Pulmonary artery endothelial cell (primary cell): ENCODE results near the gene CCR5. TPM values are rescaled to one million over a fixed set of nuclear protein-coding genes. Genes with fewer than 3 reads are reported as not detected.

Source experiments
- DNase-seq: peaks from one replicate; pipeline ENCODE4 v3.0.0-alpha.2; 2011; ENCODE audit warnings: low read depth, low spot score
- total RNA-seq: library from RNA; depleted of rRNA; stranded (reverse); fragments of >200 nt; gene quantifications from 2 replicates; pipeline ENCODE4 v1.2.3, GENCODE V29; 2014

CCR5 gene
- total RNA-seq, 1 donor from 2014 or later, result not detected

GRCh38 chr3:46358466-46358865 is 12.3 kb upstream of the CCR5 start:
- DNase-seq, result no peak

- DNase-seq, result no peak
These were observed 10.8 kb upstream of the CCR5 start for GRCh38 chr3:46359733-46360493.

DNA sequence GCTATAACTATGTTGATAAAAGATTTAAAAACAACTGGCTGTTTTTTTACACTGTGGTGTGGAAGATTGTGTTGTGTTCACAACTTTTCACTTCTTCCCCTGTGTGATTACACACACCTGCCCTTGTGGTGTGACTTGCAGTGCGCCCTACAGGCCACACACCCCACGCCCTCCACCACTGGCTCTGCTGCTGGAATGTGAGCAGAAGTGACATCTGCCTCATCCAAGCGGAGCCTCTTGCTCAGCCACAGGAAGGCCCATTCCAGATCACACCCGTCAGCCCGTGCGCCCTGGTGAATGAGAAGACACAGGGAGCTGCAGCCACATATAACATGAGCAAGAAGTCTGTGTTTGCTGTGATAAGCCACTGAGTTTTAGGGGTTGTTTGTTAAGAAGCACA is 9.8 kb upstream of the CCR5 start:
- DNase-seq, result no peak

- no peak for DNase-seq
These were observed 9.1 kb upstream of the CCR5 start for GRCh38 chr3:46361408-46362283.

DNA sequence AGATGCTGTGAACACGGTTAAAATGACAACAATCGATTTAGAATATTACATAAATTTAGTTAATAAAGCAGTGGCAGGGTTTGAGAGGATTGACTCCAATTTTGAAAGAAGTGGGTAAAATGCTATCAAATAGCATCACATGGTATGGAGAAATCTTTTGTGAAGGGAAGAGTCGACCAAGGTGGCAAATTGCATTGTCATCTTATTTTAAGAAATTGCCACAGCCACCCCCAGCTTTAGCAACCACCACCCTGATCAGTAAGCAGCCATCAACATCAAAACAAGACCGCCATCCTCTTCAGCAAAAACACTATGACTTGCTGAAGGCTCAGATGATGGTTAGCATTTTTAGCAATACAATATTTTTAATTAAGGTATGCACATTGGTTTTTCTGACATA is 5.7 kb upstream of the CCR5 start:
- no peak for DNase-seq

DNA sequence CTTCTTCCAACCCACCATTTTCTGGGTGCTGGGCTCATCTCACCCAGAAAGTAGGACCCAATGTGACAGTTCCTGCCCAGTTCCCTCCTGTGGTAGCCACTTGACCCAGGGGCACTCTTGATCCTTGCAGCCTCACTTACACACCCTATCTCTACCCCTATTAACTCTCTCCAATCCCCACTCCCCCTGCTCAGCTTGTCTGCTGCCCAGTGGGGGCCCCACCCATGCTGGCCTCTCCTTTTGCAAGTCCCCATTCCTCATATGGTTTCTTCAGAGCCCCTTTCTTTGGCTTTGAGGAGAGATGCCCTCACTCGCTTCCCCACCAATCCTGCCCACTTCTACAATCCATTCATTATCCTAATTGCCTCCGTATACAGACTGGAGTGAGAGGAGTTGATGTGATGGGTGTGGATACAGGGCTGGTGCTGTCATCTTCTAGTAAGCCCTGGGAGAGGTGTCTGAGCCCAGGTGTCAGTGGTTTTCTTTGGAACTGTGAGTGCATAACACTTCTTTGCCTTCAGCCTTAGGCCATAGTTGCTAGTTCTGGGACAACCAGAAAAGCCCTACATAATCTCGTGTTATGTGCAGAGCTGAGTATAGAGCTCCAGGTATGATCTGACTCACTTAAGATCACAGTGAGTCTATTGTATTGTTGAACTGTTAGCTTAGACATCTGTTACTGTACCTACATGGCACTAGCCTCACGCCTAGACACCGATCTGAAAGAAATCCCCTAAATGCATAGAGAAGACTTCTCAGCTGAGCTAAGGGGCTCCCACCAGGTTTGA is 4.8 kb upstream of the CCR5 start:
- no peak for DNase-seq

DNA sequence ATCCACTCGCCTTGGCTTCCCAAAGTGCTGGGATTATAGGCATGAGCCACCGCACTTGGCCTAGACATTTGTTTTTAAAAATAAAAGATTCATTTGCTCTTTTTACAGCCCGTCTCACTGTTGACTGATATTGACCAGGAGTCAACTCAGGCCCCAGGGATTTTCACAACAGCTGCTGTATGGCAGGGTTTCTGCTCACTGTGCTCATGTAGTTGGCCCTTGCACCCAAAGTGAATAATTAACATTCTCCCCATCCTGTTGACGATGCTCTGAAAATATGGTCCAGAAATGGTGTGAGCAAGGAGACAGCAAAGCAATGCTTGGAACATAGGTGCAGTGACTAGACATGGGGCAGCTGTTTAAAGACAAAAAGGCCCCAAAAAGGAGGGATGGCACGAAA is 2.9 kb upstream of the CCR5 start:
- DNase-seq, result no peak

DNA sequence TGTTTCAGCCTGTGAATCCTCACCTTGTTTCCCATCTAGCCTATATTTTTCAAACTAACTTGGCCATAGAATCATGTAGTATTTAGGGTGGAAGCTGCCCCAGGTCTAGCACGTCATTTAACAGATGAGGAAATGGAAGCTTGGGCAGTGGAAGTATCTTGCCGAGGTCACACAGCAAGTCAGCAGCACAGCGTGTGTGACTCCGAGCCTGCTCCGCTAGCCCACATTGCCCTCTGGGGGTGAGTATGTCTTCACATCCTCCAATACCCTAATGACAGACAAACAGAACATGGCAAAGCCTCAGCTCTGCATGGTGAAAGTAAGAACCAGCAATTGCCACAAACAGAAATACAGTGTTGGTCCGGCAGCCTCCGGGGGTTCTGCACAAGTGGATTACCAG is 2.2 kb upstream of the CCR5 start:
- no peak for DNase-seq

DNA sequence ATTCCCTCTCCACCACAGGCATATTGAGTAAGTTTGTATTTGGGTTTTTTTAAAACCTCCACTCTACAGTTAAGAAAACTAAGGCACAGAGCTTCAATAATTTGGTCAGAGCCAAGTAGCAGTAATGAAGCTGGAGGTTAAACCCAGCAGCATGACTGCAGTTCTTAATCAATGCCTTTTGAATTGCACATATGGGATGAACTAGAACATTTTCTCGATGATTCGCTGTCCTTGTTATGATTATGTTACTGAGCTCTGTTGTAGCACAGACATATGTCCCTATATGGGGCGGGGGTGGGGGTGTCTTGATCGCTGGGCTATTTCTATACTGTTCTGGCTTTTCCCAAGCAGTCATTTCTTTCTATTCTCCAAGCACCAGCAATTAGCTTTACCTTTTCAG is 1.6 kb upstream of the CCR5 start:
- DNase-seq, result no peak

DNA sequence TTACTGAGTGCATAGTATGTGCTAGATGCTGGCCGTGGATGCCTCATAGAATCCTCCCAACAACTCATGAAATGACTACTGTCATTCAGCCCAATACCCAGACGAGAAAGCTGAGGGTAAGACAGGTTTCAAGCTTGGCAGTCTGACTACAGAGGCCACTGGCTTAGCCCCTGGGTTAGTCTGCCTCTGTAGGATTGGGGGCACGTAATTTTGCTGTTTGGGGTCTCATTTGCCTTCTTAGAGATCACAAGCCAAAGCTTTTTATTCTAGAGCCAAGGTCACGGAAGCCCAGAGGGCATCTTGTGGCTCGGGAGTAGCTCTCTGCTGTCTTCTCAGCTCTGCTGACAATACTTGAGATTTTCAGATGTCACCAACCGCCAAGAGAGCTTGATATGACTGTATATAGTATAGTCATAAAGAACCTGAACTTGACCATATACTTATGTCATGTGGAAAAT is 1.0 kb upstream of the CCR5 start:
- no peak for DNase-seq

DNA sequence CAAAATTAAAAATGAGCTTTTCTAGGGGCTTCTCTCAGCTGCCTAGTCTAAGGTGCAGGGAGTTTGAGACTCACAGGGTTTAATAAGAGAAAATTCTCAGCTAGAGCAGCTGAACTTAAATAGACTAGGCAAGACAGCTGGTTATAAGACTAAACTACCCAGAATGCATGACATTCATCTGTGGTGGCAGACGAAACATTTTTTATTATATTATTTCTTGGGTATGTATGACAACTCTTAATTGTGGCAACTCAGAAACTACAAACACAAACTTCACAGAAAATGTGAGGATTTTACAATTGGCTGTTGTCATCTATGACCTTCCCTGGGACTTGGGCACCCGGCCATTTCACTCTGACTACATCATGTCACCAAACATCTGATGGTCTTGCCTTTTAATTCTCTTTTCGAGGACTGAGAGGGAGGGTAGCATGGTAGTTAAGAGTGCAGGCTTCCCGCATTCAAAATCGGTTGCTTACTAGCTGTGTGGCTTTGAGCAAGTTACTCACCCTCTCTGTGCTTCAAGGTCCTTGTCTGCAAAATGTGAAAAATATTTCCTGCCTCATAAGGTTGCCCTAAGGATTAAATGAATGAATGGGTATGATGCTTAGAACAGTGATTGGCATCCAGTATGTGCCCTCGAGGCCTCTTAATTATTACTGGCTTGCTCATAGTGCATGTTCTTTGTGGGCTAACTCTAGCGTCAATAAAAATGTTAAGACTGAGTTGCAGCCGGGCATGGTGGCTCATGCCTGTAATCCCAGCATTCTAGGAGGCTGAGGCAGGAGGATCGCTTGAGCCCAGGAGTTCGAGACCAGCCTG is 984 bp downstream of the CCR5 start:
- no peak for DNase-seq

GRCh38 chr3:46372492-46373359 is 2.0 kb downstream of the CCR5 start:
- no peak for DNase-seq

DNA sequence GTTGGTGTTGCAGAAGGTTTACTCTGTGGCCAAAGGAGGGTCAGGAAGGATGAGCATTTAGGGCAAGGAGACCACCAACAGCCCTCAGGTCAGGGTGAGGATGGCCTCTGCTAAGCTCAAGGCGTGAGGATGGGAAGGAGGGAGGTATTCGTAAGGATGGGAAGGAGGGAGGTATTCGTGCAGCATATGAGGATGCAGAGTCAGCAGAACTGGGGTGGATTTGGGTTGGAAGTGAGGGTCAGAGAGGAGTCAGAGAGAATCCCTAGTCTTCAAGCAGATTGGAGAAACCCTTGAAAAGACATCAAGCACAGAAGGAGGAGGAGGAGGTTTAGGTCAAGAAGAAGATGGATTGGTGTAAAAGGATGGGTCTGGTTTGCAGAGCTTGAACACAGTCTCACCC is 4.0 kb downstream of the CCR5 start:
- no peak for DNase-seq

- no peak for DNase-seq
These were observed 4.5 kb downstream of the CCR5 start for GRCh38 chr3:46375218-46375617.

DNA sequence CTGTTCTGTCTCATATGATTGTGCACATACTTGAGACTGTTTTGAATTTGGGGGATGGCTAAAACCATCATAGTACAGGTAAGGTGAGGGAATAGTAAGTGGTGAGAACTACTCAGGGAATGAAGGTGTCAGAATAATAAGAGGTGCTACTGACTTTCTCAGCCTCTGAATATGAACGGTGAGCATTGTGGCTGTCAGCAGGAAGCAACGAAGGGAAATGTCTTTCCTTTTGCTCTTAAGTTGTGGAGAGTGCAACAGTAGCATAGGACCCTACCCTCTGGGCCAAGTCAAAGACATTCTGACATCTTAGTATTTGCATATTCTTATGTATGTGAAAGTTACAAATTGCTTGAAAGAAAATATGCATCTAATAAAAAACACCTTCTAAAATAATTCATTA is 5.1 kb downstream of the CCR5 start:
- DNase-seq, result no peak

GRCh38 chr3:46378426-46378942 is 7.7 kb downstream of the CCR5 start:
- no peak for DNase-seq

DNA sequence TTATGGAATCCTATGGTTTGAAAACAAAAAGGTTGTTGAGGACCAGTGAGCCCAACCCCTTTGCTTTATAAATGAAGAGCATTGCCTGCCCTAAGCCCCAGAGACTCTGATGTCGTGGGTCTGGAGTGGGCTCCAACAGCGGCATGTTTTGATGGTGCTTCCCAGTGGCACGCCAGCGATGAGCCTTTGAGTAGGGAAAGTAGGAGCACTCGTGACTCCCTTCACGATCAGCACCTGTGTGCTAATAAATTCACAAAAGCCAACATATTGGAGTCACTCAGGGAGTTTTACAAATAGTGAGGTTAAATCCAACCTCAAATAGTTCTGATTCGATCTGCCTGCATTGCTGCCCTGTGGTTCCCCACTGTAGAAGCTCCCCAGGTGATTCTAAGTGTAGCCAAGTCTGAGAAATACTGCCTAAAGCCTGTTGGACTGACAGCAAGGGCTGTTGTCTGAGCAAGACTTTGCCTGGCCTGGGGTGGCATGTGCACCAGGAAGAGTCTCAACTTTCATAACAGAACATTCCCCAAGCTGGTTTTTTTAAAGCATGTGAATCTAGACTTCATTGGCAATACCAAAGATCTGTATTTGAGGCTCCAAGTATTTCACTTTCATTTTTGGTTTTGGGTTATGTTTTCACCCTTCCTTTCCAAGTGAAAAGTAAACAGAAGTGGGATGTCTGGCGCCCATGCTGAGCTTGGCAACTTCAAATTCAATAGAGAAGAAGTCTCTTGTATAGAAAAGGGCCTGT is 9.9 kb downstream of the CCR5 start:
- no peak for DNase-seq

DNA sequence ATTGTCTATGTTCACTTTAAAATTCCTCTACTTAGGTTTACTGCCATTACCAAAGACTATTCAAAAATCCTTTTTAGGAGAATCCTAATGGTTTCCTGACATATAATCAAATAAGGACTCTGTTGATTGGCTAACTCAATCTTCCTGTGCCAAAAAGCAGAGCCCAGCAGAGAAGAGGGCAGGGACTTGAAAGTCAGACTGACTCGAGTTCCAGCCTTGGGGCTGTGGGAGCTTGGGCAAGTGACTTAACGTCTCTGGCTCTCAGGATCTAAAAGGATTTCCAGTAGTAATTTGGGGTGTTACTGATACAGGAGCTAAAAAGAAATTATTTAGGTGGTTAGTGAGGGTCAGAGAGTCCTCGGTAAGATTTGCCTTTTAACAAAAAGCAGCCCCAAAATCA is 10.9 kb downstream of the CCR5 start:
- no peak for DNase-seq
